ENCODE results near the gene DPP10.

- TF ChIP-seq CTCF (IDR thresholded peaks at IDR 0.05) (no peak), EZH2 (IDR thresholded peaks at IDR 0.05) (no peak)
Measured at GRCh38 chr2:114754907-114755563, 312.6 kb downstream of the DPP10 start.

Data from neural progenitor cell (in vitro differentiated cells).